ENCODE data around the gene PAM.

GRCh38 chr5:102956599-102956998 lies 201.5 kb downstream of the PAM start:
- no peak for TF ChIP-seq CTCF (IDR thresholded peaks at IDR 0.05; ENCODE audit: low read length)
- TF ChIP-seq EZH2 (optimal IDR thresholded peaks at IDR 0.05; ENCODE audit: low read depth, low read length): no peak
- no peak for TF ChIP-seq EZH2phosphoT487 (IDR thresholded peaks at IDR 0.05; ENCODE audit: low read length)

Data from MM.1S (cell line).